Left kidney (tissue), 2 donors: ENCODE results near the gene LIFR. TPM values are rescaled to one million over a fixed set of nuclear protein-coding genes. Genes with fewer than 3 reads are reported as not detected.

Experiments used
- DNase-seq: peaks from one replicate; pipeline ENCODE4 v3.0.0-alpha.2; 2013
- polyA plus RNA-seq: library from polyadenylated mRNA; unstranded; fragments of 120-200 nt; gene quantifications from one replicate; pipeline ENCODE4 v1.2.1, GENCODE V29; 2013; ENCODE audit not compliant: insufficient read length

Gene LIFR
- polyA plus RNA-seq, 1 donor, result 87.7 TPM

DNA sequence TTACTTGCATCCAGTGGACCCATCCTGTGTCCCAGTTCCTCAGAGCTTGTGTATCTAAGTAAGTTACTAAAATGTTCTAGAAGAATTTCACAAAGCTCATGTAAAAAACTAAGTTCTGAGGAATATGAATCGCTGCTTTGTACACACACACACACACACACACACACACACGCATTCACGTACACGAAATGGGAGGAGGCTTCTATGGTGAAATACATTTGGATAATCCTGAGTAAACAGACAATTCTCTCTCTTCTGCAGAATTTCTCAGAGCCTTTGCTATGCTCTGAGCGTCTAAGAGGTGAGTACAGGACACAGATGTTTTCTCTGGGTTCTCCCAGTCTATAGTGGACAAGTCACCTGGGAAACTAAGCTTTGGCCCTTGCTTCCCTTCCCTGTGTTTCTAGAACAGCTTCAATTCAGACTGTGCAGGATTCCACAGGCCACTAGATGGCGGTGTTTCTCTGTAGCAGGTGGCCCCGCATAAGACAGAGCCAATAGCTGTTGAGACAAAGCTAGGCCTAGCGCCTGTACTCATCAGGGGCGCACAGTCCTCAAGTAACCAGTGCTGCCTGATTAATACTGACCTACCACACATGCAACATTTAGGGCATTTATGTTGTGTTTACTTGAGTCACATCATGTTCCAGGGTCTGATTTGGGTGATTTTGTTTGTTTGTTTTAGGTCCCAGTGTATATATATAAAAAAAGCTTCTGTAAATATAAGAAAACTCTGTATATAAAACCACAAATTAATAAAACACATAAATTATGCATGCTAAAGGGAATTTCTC, 114.8 kb downstream of the LIFR start:
- peak; percentile 93 for DNase-seq

DNA sequence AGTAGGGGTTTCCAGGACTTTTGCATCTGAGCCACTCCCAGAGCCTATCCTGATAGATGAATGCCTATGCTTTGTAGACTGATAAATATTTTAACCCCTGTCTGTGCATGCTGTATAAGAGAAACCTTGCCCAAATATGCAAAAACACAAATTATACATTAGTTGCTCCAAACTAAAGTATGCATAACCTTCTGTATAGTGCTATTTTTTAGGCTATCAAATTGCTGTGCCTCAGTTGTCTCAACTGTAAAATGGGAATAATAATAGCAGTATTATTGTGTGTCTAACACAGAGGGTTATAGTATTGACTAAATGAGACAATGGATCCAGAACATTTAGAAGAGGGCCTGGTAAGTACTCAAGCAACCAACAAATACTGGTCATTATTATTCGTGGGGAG, 117.7 kb downstream of the LIFR start:
- no peak for DNase-seq

DNA sequence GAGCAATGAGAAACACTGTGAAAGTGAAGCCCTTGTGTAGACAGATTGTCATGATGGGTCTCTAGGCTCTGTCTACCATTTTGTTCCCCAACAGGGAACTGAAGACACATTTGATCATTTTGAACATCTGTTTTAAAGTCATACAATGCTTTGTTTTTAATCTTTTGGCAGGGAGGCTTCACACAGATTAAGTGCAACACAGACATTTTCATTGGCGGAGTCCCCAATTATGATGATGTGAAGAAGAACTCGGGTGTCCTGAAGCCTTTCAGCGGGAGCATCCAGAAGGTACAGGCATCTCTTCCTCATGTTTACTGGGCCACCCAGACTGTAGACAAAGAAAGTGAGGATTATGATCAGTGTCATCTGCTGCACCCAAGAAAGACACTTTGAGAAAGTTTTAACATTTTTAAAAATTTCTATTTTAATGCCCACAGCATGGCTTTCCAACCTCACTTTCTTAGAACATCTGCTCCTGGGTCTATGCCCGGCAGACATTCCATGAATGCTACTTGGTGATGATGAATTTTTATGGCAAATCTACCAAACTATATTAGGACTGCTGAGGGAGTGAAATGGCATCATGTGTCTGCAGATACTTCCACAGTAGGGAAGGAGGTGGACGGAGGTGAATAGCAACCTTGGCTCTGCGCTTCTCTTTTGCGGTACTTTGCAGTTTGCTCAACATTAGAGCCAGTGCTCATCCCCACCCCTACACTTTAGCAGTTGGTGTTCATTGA, 121.3 kb downstream of the LIFR start:
- DNase-seq, result no peak

DNA sequence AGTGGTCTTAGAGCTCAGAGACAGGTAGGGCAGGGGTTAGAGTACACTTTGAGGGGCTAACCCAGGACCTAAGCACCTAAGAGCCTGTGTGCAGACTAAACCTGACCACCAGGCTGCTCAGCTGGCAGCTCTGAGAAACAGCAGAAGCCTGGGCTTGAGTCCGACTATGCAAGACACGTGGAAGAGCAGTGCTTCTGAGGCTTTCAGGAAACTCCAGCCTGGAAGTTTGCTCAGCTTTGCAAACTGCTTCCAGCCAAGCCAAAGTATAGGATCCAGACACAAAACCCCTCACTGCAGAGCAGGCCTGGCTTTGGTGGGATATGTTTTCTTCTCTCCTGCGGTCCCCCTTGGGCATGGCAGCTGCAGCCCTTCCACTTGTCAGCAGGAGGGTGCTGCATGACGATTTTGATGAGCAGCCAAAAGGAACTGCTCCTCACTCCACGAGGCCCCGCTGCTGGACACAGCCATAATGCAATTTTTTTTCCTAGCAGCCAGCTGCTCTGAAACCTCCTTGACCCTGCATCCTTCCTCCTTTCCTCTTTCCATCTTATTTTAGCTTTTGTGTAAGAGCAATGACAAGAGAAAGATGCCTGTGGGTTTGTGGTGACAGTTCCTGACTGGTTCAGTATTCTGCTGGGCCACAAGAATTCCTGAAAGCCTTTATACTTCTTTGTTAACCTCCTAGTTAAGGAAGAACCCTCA, 123.1 kb downstream of the LIFR start:
- peak; percentile 64 for DNase-seq

DNA sequence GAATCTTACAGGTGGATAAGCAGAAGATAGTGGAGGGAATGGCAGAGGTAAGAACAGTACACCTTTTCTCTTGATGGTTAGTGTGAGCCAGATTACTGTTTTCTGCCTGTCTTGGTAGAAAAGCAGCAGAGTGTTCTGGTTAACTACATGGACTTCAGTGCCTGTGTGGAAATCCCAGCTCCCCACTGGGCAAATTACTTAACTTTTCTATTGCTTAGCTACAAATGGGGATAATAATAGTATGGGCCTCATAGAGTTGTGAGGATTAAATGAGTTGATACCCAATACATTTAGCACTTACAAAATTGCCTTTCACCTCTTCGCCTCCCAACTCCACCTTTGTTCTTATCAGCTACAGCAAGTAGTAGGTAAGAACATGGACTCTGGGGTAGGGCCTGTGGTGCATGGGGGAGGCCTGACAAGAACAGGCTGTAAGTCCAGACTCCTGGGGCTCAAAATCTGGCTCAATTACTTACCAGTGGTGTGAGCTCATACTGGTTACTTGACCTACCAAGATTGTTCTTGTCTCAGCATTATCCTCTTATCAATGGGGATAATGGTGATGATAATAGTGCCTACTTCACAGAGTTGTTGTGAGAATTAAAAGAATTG, 125.1 kb downstream of the LIFR start:
- DNase-seq, result no peak

DNA sequence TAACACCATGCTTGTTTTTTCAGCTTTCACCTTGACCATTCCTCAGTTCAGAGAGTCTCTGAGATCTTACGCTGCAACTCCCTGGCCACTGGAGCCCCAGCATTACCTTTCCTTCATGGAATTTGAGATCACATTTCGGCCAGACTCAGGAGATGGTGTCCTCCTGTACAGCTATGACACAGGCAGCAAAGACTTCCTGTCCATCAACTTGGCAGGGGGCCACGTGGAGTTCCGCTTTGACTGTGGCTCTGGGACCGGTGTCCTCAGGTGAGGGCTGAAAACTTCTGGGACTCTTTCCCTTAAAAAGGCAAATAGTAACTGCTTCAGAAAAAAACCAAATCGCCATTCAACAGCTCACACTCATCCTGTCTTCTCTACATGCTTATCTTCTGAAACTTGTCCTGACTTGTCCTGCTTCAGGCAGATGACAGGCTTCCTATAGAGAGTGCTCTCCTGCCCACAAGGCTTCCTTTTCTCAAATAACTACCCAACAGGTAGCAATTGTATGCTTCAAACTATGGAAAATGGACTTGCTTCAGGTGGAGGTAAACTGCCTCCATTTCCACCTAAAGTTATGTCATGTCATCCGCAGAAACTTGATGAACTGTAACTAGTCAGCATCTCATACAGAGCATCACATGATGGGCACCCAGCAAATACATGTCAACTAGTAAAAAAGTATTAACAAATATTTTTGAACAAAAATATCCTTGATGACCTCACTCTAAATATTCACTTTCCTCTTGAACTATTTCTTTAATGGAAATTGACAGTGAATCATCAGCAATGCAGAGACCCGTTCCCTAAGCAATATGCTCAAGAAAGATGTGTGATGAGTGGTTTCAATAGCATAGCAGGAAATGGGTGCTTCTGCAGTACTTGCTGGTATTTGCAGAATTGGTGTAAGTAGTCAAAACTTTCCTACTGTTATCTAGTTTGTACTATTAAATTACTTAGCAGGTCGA, 129.2 kb downstream of the LIFR start:
- no peak for DNase-seq

DNA sequence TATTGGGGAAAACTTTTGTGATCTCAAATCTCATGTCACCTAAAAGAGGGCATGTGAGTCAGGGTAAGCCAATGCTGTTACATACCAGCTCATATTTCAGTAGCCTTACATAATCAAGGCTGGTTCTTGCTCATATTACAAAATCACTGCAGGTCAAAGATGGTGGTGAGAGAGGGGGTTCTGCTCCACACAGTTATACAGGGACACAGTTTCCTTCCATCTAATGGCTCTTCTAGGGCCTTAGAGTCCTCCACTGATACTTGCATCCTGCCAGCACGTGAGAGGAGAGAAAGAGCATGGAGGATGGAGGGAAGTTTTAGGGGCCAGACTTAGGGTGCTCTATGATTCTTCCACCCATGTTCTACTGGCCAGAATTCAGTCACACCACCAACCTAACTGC, 130.0 kb downstream of the LIFR start:
- DNase-seq, result no peak
